ACHN (cell line): ENCODE measurements around the gene CSNK1A1.
"Not testable (repeated sequence)": the region's sequence is repeated elsewhere in the genome, so short reads cannot be mapped to it uniquely, and the experiment has no call there.

Source experiments
- DNase-seq: peaks from one replicate; pipeline ENCODE4 v3.0.0-alpha.2; 2015
- in situ Hi-C: cut with HindIII; loops from 2 replicates; pipeline ENCODE4 v1.10.0; 2017; ENCODE audit warnings: low sequenced_read_pairs, low pct_ligation_motif_present, low pct_unique_long_range_greater_than_20kb

CSNK1A1 gene

GRCh38 chr5:149475777-149476176 is 75.5 kb downstream of the CSNK1A1 start:
- DNase-seq, result no peak
- in situ Hi-C loops, result no loop called here

DNA sequence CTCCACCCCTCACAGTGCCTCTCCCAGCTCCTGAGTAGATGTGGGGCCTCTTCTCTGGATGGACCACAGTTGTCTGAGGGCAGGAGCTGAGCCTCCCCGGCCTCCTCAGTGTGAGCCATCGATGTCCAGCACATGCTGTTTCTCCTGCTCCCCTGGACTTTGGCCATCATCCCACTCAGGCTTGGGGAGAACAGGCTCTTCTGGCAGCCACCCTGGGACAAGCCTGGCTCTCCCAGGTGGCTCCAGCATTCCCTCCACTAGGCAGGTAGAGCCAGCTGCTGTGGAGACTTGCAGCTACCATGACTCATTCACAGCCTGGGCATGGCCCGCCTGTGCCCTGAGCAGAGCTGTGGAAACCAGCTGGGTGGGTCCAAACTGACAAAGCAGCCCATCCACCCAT is 77.0 kb downstream of the CSNK1A1 start:
- in situ Hi-C loops, result no loop called here
- no peak for DNase-seq

GRCh38 chr5:149473441-149473840 is 77.8 kb downstream of the CSNK1A1 start:
- in situ Hi-C loops, result no loop called here
- no peak for DNase-seq

DNA sequence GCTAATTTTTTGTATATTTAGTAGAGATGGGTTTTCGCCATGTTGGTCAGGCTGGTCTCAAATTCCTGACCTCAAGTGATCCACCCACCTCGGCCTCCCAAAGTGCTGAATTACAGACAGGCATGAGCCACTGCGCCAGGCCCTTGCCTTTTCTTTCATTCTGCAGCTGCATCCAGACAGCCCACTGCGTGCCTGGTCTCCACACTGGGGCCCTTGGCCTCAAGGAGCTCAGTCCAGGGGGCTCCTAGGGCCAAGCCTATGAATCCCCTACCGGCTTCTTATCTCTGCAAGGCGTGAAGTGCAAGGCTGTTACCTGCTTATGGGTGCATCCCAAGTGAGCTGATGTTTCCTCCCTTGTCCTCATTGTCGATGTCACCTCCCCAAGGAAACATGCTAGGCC is 78.8 kb downstream of the CSNK1A1 start:
- no peak for DNase-seq

DNA sequence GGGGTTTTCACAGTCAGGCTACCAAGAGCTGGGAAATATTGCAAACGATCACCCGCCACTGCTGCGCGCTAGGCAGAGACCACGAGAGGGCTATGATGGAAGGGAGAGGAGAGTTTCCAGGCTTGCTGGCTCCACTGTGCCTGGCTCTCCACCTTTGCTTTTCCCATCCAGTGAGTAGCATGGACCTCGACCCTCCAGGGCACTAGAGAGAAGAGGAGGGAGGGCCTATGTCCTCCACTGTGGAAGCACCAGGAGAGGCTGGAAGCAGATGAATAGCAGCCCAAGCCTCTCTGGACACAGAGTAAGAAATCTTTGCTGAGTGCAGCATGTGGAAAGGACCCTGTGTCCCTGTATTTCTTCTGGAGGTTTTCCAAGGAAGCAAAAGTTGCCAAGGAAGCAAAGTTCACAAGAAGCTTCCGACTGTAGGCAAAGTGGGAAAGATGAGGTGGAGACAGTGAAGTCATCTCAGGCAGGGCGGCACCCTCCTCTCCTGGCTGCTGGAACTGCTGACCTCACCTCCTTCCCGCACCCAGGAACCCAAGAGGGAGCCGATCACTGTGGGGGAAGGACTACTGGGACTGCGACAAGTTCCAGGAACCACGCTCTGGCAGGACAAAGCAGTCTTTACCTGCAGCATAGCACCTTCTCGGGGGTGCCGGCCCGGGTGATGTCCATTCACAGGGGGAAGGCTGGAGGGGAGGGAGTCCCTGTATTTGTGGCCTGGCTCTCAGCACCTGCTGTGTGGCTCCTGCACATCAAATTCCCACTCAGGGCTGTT is 79.6 kb downstream of the CSNK1A1 start:
- DNase-seq, result no peak
- in situ Hi-C loops, result no loop called here

More for the DNA sequence above, 78.8 kb downstream of the CSNK1A1 start:
- in situ Hi-C loops, result no loop called here

DNA sequence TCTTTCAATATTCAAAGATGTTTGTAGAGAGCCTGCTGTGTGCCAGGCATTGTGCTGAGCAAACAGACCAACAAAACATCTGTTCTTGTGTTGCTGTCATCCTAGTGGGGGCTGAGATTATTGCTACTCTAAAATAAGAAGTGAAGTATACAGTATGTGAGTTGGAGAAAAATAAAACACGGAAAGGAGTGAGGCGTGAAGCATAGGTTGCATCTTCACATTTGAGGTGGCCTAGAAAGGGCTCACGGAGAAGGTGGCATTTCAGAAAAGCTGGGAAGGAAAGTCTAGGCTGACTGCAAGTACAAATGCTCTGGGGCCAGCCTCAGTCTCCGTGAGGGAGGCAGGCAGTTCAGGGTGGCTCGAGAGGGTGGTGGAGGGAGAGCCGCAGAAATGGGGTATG is 80.3 kb downstream of the CSNK1A1 start:
- no peak for DNase-seq
- in situ Hi-C loops, result no loop called here

- in situ Hi-C loops, result no loop called here
- DNase-seq, result no peak
Measured at GRCh38 chr5:149466457-149466972, 84.7 kb downstream of the CSNK1A1 start.

- DNase-seq, result no peak
- in situ Hi-C loops, result no loop called here
Measured at GRCh38 chr5:149464796-149465489, 86.3 kb downstream of the CSNK1A1 start.

- in situ Hi-C loops, DNase-seq: not testable (repeated sequence)
Measured at GRCh38 chr5:149461907-149462306, 89.3 kb downstream of the CSNK1A1 start.

- in situ Hi-C loops, result no loop called here
- DNase-seq, result no peak
Measured at GRCh38 chr5:149459891-149460290, 91.3 kb downstream of the CSNK1A1 start.

- in situ Hi-C loops, result no loop called here
- DNase-seq, result no peak
Measured at GRCh38 chr5:149457393-149457763, 93.9 kb downstream of the CSNK1A1 start.

GRCh38 chr5:149456597-149457392 is 94.4 kb downstream of the CSNK1A1 start:
- in situ Hi-C loops, result no loop called here
- no peak for DNase-seq

DNA sequence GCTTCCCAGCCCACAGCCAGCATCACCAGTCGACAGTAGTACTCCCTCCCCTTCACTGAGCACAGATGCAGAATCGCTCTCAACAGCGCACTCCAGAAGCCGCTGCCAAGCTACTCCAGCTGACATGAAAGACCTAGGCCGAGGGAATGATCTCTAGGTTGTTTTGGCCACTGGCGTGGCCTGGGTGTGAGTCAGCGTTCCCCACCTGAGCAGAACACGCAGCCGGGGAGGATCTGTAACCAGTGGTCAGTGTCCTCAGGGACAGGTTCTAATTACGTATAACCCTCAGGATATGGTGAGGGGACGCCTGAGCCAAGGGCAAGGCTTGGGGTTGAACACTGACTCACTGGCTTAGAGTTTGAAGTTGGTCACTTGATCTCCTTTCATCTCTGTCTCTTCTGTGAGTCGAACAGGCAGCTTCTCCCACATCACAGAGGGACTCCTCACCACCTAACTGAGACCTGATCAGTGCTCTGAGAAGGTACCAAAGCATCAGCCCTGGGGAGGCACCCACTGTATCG is 95.3 kb downstream of the CSNK1A1 start:
- in situ Hi-C loops, result no loop called here
- DNase-seq, result no peak

- DNase-seq, result no peak
- in situ Hi-C loops, result no loop called here
Measured at GRCh38 chr5:149453618-149454415, 97.4 kb downstream of the CSNK1A1 start.

DNA sequence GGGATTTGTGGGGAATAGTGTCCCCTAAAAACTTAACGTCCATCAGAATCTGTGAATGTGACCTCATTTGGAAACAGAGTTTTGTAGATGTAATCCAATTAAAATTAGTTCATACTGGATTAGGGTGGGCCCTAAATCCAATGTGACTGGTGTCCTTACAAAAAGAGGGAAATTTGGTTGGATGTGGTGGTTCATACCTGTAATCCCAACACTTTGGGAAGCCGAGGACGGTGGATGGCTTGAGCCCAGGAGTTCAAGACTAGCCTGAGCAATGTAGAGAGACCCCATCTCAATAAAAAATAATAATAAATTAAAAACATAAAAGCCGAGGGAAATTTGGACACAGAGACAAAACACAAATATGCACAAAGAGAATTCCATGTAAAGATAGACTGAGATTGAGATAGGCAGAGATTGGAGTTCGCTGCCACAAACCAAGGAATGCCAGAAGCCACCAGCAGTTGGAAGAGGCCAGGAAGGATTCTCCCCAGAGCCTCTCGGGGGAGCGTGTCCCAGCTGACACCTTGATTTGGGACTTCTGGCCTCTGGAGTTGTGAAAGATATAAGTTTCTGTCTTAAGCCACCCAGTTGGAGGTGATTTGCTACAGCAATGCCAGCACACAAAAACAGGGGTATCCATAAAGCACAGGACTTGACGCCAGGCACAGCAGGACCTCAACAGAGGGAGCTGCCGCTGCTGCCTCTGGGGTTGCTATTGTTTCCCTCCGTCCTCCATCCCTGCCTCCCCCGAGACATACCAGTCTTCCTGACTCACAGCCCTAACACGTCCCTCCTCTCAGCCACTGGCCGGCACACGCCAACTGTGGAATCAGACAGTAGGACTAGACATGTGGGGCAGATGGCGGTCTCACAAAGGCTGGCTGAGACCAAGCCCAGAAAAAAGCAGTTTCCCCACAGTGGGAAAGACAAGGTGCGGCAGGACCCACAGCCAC is 98.3 kb downstream of the CSNK1A1 start:
- in situ Hi-C loops, result no loop called here
- no peak for DNase-seq

- in situ Hi-C loops, result no loop called here
- peak; percentile 84 for DNase-seq
Measured at GRCh38 chr5:149452007-149452664, 99.1 kb downstream of the CSNK1A1 start.

DNA sequence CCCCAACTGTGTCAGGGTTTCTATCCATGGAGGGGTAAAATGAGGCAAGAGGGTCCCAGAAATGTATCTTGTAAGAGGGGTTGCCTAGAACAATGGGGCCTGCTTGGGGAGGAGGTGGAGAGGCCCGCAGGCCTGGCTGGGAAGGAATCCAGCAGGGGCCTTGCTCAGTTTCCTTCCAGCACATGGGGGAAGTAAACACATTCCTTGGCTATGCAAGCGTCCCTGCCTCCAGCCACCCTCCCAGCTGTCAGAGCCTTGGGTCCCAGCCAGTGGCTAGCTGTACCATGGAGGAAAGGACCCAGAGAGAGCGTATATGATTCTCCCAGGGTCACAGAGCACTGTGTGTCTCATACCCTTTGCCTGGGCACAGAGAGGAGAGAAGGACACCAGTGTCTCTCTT is 101.0 kb downstream of the CSNK1A1 start:
- in situ Hi-C loops, result no loop called here
- DNase-seq, result no peak
